Stimulated activated naive CD8-positive, alpha-beta T cell treated with anti-CD3 and anti-CD28 coated beads, Interleukin-15, amount 100 ng/mL, for 72 hours (primary cell): Measurements from ENCODE around the gene RAB10.
"Not testable (repeated sequence)": the region's sequence is repeated elsewhere in the genome, so short reads cannot be mapped to it uniquely, and the experiment has no call there.

Experiments used
- ATAC-seq: fragments of 150-1000 bp; cut with Tn5 transposase; 2 replicates; pipeline ENCODE4 v1.10.0; 2021; ENCODE audit warnings: mild to moderate bottlenecking, moderate library complexity
- DNase-seq, 2 donors: peaks; one replicate each; pipeline ENCODE4 v3.0.0; 2021 to 2022
- H3K27ac Mint-ChIP-seq, 2 donors: one replicate each; pipeline ENCODE4 v1.8.0; 2022; ENCODE audit warnings: mild to moderate bottlenecking in 2 of 2, mixed read lengths in 2 of 2, moderate library complexity in 2 of 2
- H3K27me3 Mint-ChIP-seq: one replicate; pipeline ENCODE4 v1.8.0; 2022; ENCODE audit warnings: mixed read lengths
- H3K4me1 Mint-ChIP-seq: one replicate; pipeline ENCODE4 v1.8.0; 2022; ENCODE audit warnings: mild to moderate bottlenecking, mixed read lengths
- H3K4me3 Mint-ChIP-seq, 2 donors: one replicate each; pipeline ENCODE4 v1.8.0; 2022; ENCODE audit warnings: mild to moderate bottlenecking in 2 of 2, mixed read lengths in 2 of 2, moderate library complexity in 1 of 2
- H3K9me3 Mint-ChIP-seq, 2 donors: one replicate each; pipeline ENCODE4 v1.8.0; 2022; ENCODE audit warnings: mixed read lengths in 2 of 2

Gene RAB10

GRCh38 chr2:26086779-26087178 lies 52.9 kb downstream of the RAB10 start:
- H3K27ac Mint-ChIP-seq, result no peak overlapping the region
- no peaks in the 10 kb centered on the region for H3K27me3 Mint-ChIP-seq
- peaks cover 0 to 7% of the 10 kb centered on the region in 2 donors for H3K9me3 Mint-ChIP-seq
- ATAC-seq (no peak), DNase-seq (no peak)
- H3K4me1 Mint-ChIP-seq, result peaks cover 53% of the 10 kb centered on the region
- H3K4me3 Mint-ChIP-seq, result no peak overlapping the region

GRCh38 chr2:26088038-26088643 lies 54.3 kb downstream of the RAB10 start:
- Mint-ChIP-seq H3K4me3 (no peak overlapping the region), H3K9me3 (peaks cover 0 to 3% of the 10 kb centered on the region in 2 donors), H3K27ac (no peak overlapping the region), H3K4me1 (peaks cover 62% of the 10 kb centered on the region), H3K27me3 (no peaks in the 10 kb centered on the region)
- peak; percentile 67 for ATAC-seq
- DNase-seq, result no peak

- ATAC-seq, H3K9me3 Mint-ChIP-seq, DNase-seq, H3K27me3 Mint-ChIP-seq, H3K4me3 Mint-ChIP-seq: not testable (repeated sequence)
- Mint-ChIP-seq H3K4me1 (peaks cover 62% of the 10 kb centered on the region), H3K27ac (peak overlapping the region in 1 of 2 donors; percentile 79)
Observed at GRCh38 chr2:26088931-26089330, 55.0 kb downstream of the RAB10 start.

GRCh38 chr2:26089337-26089736 lies 55.5 kb downstream of the RAB10 start:
- no peaks in the 10 kb centered on the region for H3K9me3 Mint-ChIP-seq
- DNase-seq (no peak), ATAC-seq (no peak)
- H3K4me1 Mint-ChIP-seq, result peaks cover 62% of the 10 kb centered on the region
- H3K4me3 Mint-ChIP-seq, result no peak overlapping the region
- H3K27me3 Mint-ChIP-seq, result no peaks in the 10 kb centered on the region
- peak overlapping the region in 1 of 2 donors; percentile 79 for H3K27ac Mint-ChIP-seq

GRCh38 chr2:26095758-26096157 lies 61.9 kb downstream of the RAB10 start:
- no peak overlapping the region for H3K4me3 Mint-ChIP-seq
- ATAC-seq (no peak), DNase-seq (no peak)
- peaks cover 31% of the 10 kb centered on the region for H3K4me1 Mint-ChIP-seq
- no peaks in the 10 kb centered on the region for H3K27me3 Mint-ChIP-seq
- peak overlapping the region in 1 of 2 donors; percentile 24 for H3K27ac Mint-ChIP-seq
- no peaks in the 10 kb centered on the region for H3K9me3 Mint-ChIP-seq

- no peaks in the 10 kb centered on the region for H3K9me3 Mint-ChIP-seq
- H3K27me3 Mint-ChIP-seq, result no peaks in the 10 kb centered on the region
- H3K4me1 Mint-ChIP-seq, result peaks cover 20% of the 10 kb centered on the region
- no peak overlapping the region for H3K4me3 Mint-ChIP-seq
- no peak for DNase-seq
- H3K27ac Mint-ChIP-seq, result no peak overlapping the region
- no peak for ATAC-seq
Observed at GRCh38 chr2:26099933-26100332, 66.0 kb downstream of the RAB10 start.

GRCh38 chr2:26100384-26100783 lies 66.5 kb downstream of the RAB10 start:
- DNase-seq (no peak), ATAC-seq (no peak)
- Mint-ChIP-seq H3K27ac (peak overlapping the region in 1 of 2 donors; percentile 59), H3K4me1 (peaks cover 20% of the 10 kb centered on the region), H3K4me3 (no peak overlapping the region), H3K27me3 (no peaks in the 10 kb centered on the region), H3K9me3 (no peaks in the 10 kb centered on the region)

GRCh38 chr2:26103752-26104151 lies 69.9 kb downstream of the RAB10 start:
- H3K4me1 Mint-ChIP-seq, result peaks cover 9% of the 10 kb centered on the region
- no peaks in the 10 kb centered on the region for H3K9me3 Mint-ChIP-seq
- H3K4me3 Mint-ChIP-seq, result no peak overlapping the region
- H3K27me3 Mint-ChIP-seq, result no peaks in the 10 kb centered on the region
- no peak for DNase-seq
- H3K27ac Mint-ChIP-seq, result no peak overlapping the region
- ATAC-seq, result no peak

- H3K27me3 Mint-ChIP-seq, H3K27ac Mint-ChIP-seq, DNase-seq, ATAC-seq, H3K4me3 Mint-ChIP-seq, H3K9me3 Mint-ChIP-seq: not testable (repeated sequence)
- peaks cover 11% of the 10 kb centered on the region for H3K4me1 Mint-ChIP-seq
Observed at GRCh38 chr2:26108701-26109100, 74.8 kb downstream of the RAB10 start.

- ATAC-seq (no peak), DNase-seq (no peak)
- no peaks in the 10 kb centered on the region for H3K27me3 Mint-ChIP-seq
- no peak overlapping the region for H3K27ac Mint-ChIP-seq
- H3K9me3 Mint-ChIP-seq, result no peaks in the 10 kb centered on the region
- no peak overlapping the region for H3K4me3 Mint-ChIP-seq
- peaks cover 17% of the 10 kb centered on the region for H3K4me1 Mint-ChIP-seq
Observed at GRCh38 chr2:26112201-26112600, 78.3 kb downstream of the RAB10 start.

- ATAC-seq (no peak), DNase-seq (no peak)
- Mint-ChIP-seq H3K27me3 (no peaks in the 10 kb centered on the region), H3K27ac (no peak overlapping the region), H3K4me1 (peaks cover 17% of the 10 kb centered on the region), H3K4me3 (no peak overlapping the region), H3K9me3 (no peaks in the 10 kb centered on the region)
Observed at GRCh38 chr2:26114151-26114550, 80.3 kb downstream of the RAB10 start.

GRCh38 chr2:26118682-26119081 lies 84.8 kb downstream of the RAB10 start:
- DNase-seq, result no peak
- no peaks in the 10 kb centered on the region for H3K27me3 Mint-ChIP-seq
- peaks cover 26% of the 10 kb centered on the region for H3K4me1 Mint-ChIP-seq
- H3K9me3 Mint-ChIP-seq, result no peaks in the 10 kb centered on the region
- no peak overlapping the region for H3K27ac Mint-ChIP-seq
- H3K4me3 Mint-ChIP-seq, result no peak overlapping the region
- ATAC-seq, result no peak

- no peak overlapping the region for H3K27ac Mint-ChIP-seq
- H3K9me3 Mint-ChIP-seq, result no peaks in the 10 kb centered on the region
- no peak overlapping the region for H3K4me3 Mint-ChIP-seq
- no peaks in the 10 kb centered on the region for H3K27me3 Mint-ChIP-seq
- no peak for ATAC-seq
- DNase-seq, result no peak
- H3K4me1 Mint-ChIP-seq, result peaks cover 22% of the 10 kb centered on the region
Observed at GRCh38 chr2:26119521-26119920, 85.6 kb downstream of the RAB10 start.

- H3K4me3 Mint-ChIP-seq, result no peak overlapping the region
- DNase-seq, result no peak
- no peaks in the 10 kb centered on the region for H3K9me3 Mint-ChIP-seq
- no peak for ATAC-seq
- peaks cover 18% of the 10 kb centered on the region for H3K4me1 Mint-ChIP-seq
- peak overlapping the region; percentile 31 to 60 for H3K27ac Mint-ChIP-seq
- no peaks in the 10 kb centered on the region for H3K27me3 Mint-ChIP-seq
Observed at GRCh38 chr2:26122630-26123029, 88.7 kb downstream of the RAB10 start.

- Mint-ChIP-seq H3K27ac (no peak overlapping the region), H3K4me1 (peaks cover 18% of the 10 kb centered on the region), H3K9me3 (no peaks in the 10 kb centered on the region), H3K4me3 (no peak overlapping the region), H3K27me3 (no peaks in the 10 kb centered on the region)
- DNase-seq, result no peak
- ATAC-seq, result no peak
Observed at GRCh38 chr2:26123426-26123825, 89.5 kb downstream of the RAB10 start.

GRCh38 chr2:26126074-26126473 lies 92.2 kb downstream of the RAB10 start:
- Mint-ChIP-seq H3K4me1 (peaks cover 34% of the 10 kb centered on the region), H3K9me3 (no peaks in the 10 kb centered on the region), H3K27ac (no peak overlapping the region), H3K27me3 (no peaks in the 10 kb centered on the region), H3K4me3 (no peak overlapping the region)
- DNase-seq, result no peak
- ATAC-seq, result no peak

GRCh38 chr2:26128176-26128575 lies 94.3 kb downstream of the RAB10 start:
- ATAC-seq (no peak), DNase-seq (no peak)
- H3K27ac Mint-ChIP-seq, result no peak overlapping the region
- no peaks in the 10 kb centered on the region for H3K27me3 Mint-ChIP-seq
- peaks cover 24% of the 10 kb centered on the region for H3K4me1 Mint-ChIP-seq
- H3K9me3 Mint-ChIP-seq, result no peaks in the 10 kb centered on the region
- H3K4me3 Mint-ChIP-seq, result no peak overlapping the region
